Keratinocyte (primary cell): ENCODE measurements around the gene BNC2.

Source experiments
- CTCF ChIP-seq, 3 experiments: IDR thresholded peaks in 1 of 3; conservative IDR thresholded peaks in 1 of 3; optimal IDR thresholded peaks in 1 of 3; 2 replicates in 2 of 3; 3 replicates in 1 of 3; pipeline versions ENCODE3 to v1.5.1; 2011; ENCODE audit warnings: low read length in 3 of 3, mild to moderate bottlenecking in 3 of 3, moderate library complexity in 2 of 3, control low read depth in 1 of 3, inconsistent platforms in 1 of 3; ENCODE audit not compliant: insufficient read depth in 2 of 3; ENCODE audit errors: extremely low read depth in 1 of 3
- EZH2 ChIP-seq: IDR thresholded peaks from one replicate; pipeline ENCODE4 v1.6.1; 2012; ENCODE audit warnings: inconsistent platforms, mild to moderate bottlenecking, low read length, moderate library complexity

- TF ChIP-seq CTCF (optimal IDR thresholded peaks at IDR 0.05 in 1 of 3, IDR thresholded peaks at IDR 0.05 in 1 of 3, conservative IDR thresholded peaks at IDR 0.05 in 1 of 3; ENCODE audit: extremely low read depth in 1 of 3, insufficient read depth in 2 of 3, low read length in 3 of 3) (no peak), EZH2 (no peak)
Observed at GRCh38 chr9:16475257-16475656, 395.2 kb downstream of the BNC2 start.
